Activated B cell treated with CpG ODN at 0.5 μM for 24 hours (primary cell): ENCODE results near the gene TMEM30A. TPM values are rescaled to one million over a fixed set of nuclear protein-coding genes. Genes with fewer than 3 reads are reported as not detected.

Source experiments
- ATAC-seq: fragments of 200-7000 bp; cut with Tn5 transposase; one replicate; pipeline ENCODE4 v1.10.0; 2021; ENCODE audit warnings: low read depth, mild to moderate bottlenecking, moderate library complexity
- CTCF ChIA-PET: fragments of 350-600 bp; sonication (Branson Sonifier 250); formaldehyde crosslinking; loops from one replicate; lab custom pipeline; 2021; ENCODE audit warnings: antibody characterized with exemption; lab: Charles Lee
- POLR2A ChIA-PET: fragments of 350-600 bp; sonication (Branson Sonifier 250); formaldehyde crosslinking; loops from one replicate; lab custom pipeline; 2021; ENCODE audit warnings: antibody characterized with exemption; lab: Charles Lee
- DNase-seq: peaks from one replicate; pipeline ENCODE4 v3.0.0; 2022
- H3K27ac Mint-ChIP-seq: one replicate; pipeline ENCODE4 v1.8.0; 2020; ENCODE audit warnings: mixed read lengths
- H3K27me3 Mint-ChIP-seq: one replicate; pipeline ENCODE4 v1.8.0; 2021; ENCODE audit warnings: mixed read lengths
- H3K36me3 Mint-ChIP-seq: one replicate; pipeline ENCODE4 v1.8.0; 2021; ENCODE audit warnings: low read depth, mixed read lengths
- H3K4me1 Mint-ChIP-seq: one replicate; pipeline ENCODE4 v1.8.0; 2021; ENCODE audit warnings: mixed read lengths
- H3K4me3 Mint-ChIP-seq: one replicate; pipeline ENCODE4 v1.8.0; 2020; ENCODE audit warnings: mild to moderate bottlenecking, mixed read lengths
- H3K9me3 Mint-ChIP-seq: one replicate; pipeline ENCODE4 v1.8.0; 2020; ENCODE audit warnings: mixed read lengths
- CTCF ChIP-seq: fragments of 200-600 bp; IDR thresholded peaks from one replicate; pipeline ENCODE4 v1.8.0; 2022; ENCODE audit warnings: antibody characterized with exemption, mild to moderate bottlenecking
- intact Hi-C: fragments of 100-400 bp; cut with micrococcal nuclease; formaldehyde crosslinking; loops from one replicate; pipeline ENCODE4 v1.15.1; 2024
- total RNA-seq: library from RNA; stranded (reverse); gene quantifications from 2 replicates; pipeline ENCODE4 v1.2.3, GENCODE V29; 2022

TMEM30A gene
- total RNA-seq, 1 donor from 2014 or later = 38.7 TPM

DNA sequence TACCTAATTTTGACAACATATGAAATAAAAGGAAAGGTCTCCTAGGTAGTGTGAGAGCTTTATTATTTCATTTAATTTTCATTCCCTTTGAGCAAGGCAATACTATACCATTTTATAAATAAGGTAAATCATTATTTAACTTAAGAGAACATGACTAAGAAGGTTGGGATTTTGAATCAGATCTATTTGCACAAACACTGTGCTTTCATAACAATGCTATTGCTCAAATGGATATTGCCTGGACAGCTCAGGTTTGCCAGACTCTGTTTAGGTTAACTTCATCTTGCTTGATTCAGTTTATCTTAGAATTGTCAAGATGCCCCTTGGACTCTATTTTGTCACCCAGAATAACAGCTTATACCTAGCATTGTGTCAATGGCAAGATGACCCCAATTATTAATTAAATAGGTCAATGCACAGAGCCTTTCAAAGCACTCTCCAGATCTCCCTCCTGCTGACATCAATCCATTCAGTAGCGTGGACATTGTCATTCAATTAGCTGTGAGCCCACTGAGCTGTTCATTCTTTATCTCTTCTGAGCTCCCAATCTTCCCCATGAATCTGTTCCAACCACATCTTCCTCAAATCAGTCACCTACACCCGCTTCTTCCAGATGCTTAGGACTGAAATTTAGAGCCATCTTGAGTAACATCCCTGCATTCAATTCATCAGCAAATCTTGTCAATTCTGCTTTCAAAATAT, 42.1 kb upstream of the TMEM30A start:
- DNase-seq = no peak
- ChIA-PET CTCF (no interaction called here), POLR2A (no interaction called here)
- no peaks in the 10 kb centered on the region for H3K9me3 Mint-ChIP-seq
- intact Hi-C loops = no loop called here
- no peak overlapping the region for H3K4me3 Mint-ChIP-seq
- peaks cover 16% of the 10 kb centered on the region for H3K27me3 Mint-ChIP-seq
- H3K36me3 Mint-ChIP-seq = no peaks in the 10 kb centered on the region
- no peak for ATAC-seq
- H3K27ac Mint-ChIP-seq = no peak overlapping the region
- TF ChIP-seq CTCF = no peak
- no peaks in the 10 kb centered on the region for H3K4me1 Mint-ChIP-seq

GRCh38 chr6:75318900-75319299, 34.3 kb upstream of the TMEM30A start:
- TF ChIP-seq CTCF = no peak
- H3K9me3 Mint-ChIP-seq = no peaks in the 10 kb centered on the region
- intact Hi-C loops = no loop called here
- DNase-seq = no peak
- CTCF ChIA-PET = no interaction called here
- POLR2A ChIA-PET = no interaction called here
- H3K27me3 Mint-ChIP-seq = peaks cover 22% of the 10 kb centered on the region
- no peaks in the 10 kb centered on the region for H3K4me1 Mint-ChIP-seq
- no peak for ATAC-seq
- H3K4me3 Mint-ChIP-seq = no peak overlapping the region
- no peak overlapping the region for H3K27ac Mint-ChIP-seq
- H3K36me3 Mint-ChIP-seq = no peaks in the 10 kb centered on the region

DNA sequence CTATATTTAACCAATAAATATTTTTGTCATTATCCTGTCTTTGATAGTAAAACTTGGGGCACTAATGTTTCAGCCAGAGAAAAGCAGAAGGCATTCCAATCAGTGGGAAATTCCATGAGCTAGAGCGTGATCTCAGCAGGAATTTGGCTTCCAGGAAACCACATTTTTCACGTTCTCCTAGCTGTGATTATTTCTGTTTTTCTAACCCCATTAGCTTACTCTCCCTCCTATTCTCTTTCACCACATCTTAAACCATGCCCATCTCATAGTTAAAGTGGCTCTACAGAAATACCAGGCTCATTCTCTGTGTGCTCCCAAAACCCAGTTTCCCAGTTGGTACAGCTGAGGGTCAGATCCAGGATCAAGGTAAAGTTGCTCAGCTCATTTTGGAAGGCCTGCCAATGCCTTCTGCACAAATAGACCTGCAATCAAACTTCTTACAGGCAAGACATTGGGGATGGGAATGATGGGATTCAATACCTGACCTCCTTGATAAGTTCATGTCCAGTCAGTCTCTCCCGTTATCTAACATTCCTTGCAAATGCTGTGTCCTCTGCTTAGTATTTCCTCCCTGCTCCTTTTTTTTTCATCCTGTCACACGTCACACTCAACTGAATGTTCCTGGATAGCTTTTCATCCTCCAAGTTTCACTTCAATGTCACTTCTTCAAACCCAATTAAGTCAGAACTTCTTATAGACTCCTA, 33.1 kb upstream of the TMEM30A start:
- Mint-ChIP-seq H3K9me3 (no peaks in the 10 kb centered on the region), H3K4me3 (no peak overlapping the region), H3K27me3 (peaks cover 28% of the 10 kb centered on the region), H3K4me1 (no peaks in the 10 kb centered on the region), H3K36me3 (no peaks in the 10 kb centered on the region), H3K27ac (no peak overlapping the region)
- ChIA-PET CTCF (no interaction called here), POLR2A (no interaction called here)
- intact Hi-C loops = no loop called here
- TF ChIP-seq CTCF = no peak
- DNase-seq (no peak), ATAC-seq (no peak)

DNA sequence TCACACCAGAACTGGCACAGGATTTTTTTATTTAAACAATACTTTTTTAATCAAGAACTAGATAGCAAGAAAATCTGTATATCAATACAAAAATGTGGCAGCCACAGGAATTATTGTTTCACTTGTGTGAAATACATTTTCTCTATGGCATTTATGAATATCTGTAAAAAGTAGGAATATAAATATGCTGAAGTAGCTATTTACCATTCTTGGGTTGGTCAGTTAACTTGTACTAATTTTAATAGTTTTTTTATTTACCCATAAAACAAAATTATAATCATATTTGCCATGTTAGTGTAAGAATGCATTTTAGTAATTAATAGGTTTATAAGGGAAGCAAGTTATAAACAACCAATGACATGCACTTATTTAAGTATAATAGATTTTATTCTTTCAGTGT, 31.4 kb upstream of the TMEM30A start:
- ATAC-seq (no peak), DNase-seq (no peak)
- no peaks in the 10 kb centered on the region for H3K9me3 Mint-ChIP-seq
- no peaks in the 10 kb centered on the region for H3K36me3 Mint-ChIP-seq
- no peaks in the 10 kb centered on the region for H3K4me1 Mint-ChIP-seq
- intact Hi-C loops = no loop called here
- peaks cover 26% of the 10 kb centered on the region for H3K27me3 Mint-ChIP-seq
- CTCF ChIA-PET = no interaction called here
- TF ChIP-seq CTCF = no peak
- no peak overlapping the region for H3K4me3 Mint-ChIP-seq
- POLR2A ChIA-PET = no interaction called here
- no peak overlapping the region for H3K27ac Mint-ChIP-seq

DNA sequence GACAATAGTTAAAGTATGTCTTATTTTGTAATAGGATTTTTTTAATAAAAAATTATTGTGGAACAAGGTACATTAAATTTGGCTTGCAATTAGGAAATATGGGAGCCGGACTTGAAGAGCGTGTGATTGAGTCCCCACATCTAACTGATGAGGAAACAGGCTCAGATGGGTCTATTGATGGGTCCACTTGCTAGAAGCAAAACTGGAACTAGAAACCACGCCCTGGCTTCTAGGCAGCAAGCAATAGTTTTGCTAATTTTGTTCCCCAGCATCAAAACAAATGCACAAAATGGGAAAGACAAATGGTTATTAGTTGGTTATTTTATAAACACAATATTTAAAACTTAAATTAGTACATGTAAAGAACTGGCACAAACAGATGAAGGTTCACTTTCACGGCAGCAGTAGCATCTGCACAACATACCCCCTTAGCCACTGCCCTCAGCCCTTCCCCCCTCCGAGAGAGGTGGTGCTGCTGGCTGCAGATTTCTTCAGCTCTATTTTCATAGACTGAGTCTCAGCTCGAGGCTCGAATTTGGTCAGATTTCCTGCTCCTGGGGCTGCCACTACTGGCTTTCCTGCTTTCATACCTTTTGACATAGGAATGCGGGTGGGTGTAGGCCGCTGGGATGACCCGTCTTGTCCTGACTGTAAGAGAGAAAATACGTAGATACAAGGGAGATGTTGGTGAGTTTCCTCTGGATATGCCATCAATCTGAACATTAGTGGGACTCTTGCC, 23.8 kb upstream of the TMEM30A start:
- H3K27ac Mint-ChIP-seq = no peak overlapping the region
- ChIA-PET POLR2A (no interaction called here), CTCF (no interaction called here)
- DNase-seq (no peak), ATAC-seq (no peak)
- peaks cover 12% of the 10 kb centered on the region for H3K27me3 Mint-ChIP-seq
- no peak for TF ChIP-seq CTCF
- no peak overlapping the region for H3K4me3 Mint-ChIP-seq
- intact Hi-C loops = no loop called here
- H3K36me3 Mint-ChIP-seq = no peaks in the 10 kb centered on the region
- no peaks in the 10 kb centered on the region for H3K9me3 Mint-ChIP-seq
- H3K4me1 Mint-ChIP-seq = no peaks in the 10 kb centered on the region
